ENCODE measurements around the gene ARFGAP3.

DNA sequence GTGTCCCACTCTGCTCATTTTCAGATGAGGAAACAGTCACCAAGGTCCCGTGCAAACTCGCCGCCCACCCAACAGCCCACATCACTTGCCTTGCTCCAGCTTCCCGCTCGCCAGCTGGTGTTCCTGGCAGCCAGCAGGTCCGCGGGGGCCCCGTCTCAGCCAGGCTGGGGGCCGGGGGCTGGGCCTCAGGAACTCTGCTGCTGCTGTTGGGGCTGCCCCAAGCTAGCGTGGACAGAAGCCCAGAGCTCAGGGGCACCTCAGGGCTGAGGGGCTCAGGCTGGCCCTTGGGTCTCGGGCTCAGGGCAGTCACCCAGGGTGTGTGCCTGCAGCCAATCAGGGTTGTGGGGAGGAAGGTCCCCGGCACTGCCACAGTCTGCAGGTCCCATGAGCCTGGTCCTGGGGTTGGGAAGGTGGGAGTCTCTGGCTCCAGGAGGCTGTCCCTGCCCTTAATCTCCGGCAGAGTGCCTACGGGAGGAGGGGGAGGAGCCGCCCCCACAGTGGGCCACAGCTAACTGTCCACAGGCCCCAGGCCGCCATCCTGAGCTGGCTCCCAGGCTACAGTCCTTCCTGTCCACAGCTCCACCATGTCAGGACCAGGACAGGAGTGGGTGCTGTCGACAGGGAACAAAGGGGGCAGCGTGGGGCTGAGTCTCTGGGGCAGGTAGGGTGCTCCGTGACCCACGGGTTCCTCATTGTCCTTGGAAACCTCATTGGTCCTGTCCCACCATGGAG lies 65.2 kb downstream of the ARFGAP3 start:
- no peak for TF ChIP-seq CHD2 (IDR thresholded peaks at IDR 0.05; ENCODE audit: low read length, partially characterized antibody)
- no peak for TF ChIP-seq REST (IDR thresholded peaks at IDR 0.05)
- TF ChIP-seq CBX2 (IDR thresholded peaks at IDR 0.05; ENCODE audit: borderline replicate concordance, low read depth), result no peak
- TF ChIP-seq FOSL2 (IDR thresholded peaks at IDR 0.05), result no peak
- TF ChIP-seq FOSL2 (CRISPR knock-in tag; IDR thresholded peaks at IDR 0.05), result no peak
- TF ChIP-seq, protein P1, sequence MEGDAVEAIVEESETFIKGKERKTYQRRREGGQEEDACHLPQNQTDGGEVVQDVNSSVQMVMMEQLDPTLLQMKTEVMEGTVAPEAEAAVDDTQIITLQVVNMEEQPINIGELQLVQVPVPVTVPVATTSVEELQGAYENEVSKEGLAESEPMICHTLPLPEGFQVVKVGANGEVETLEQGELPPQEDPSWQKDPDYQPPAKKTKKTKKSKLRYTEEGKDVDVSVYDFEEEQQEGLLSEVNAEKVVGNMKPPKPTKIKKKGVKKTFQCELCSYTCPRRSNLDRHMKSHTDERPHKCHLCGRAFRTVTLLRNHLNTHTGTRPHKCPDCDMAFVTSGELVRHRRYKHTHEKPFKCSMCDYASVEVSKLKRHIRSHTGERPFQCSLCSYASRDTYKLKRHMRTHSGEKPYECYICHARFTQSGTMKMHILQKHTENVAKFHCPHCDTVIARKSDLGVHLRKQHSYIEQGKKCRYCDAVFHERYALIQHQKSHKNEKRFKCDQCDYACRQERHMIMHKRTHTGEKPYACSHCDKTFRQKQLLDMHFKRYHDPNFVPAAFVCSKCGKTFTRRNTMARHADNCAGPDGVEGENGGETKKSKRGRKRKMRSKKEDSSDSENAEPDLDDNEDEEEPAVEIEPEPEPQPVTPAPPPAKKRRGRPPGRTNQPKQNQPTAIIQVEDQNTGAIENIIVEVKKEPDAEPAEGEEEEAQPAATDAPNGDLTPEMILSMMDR (IDR thresholded peaks at IDR 0.05), result no peak
- TF ChIP-seq MAFK (IDR thresholded peaks at IDR 0.05; ENCODE audit: partially characterized antibody), result no peak
- no peak for TF ChIP-seq POLR2A (IDR thresholded peaks at IDR 0.05; ENCODE audit: low read length)
- TF ChIP-seq KDM5A (IDR thresholded peaks at IDR 0.05), result no peak
- no peak for TF ChIP-seq HES2 (IDR thresholded peaks at IDR 0.05)
- TF ChIP-seq EP300 (IDR thresholded peaks at IDR 0.05), result no peak
- no peak for TF ChIP-seq KDM1A (IDR thresholded peaks at IDR 0.05; ENCODE audit: low read depth)
- TF ChIP-seq JUNB (IDR thresholded peaks at IDR 0.05), result no peak
- no peak for TF ChIP-seq CBX8 (IDR thresholded peaks at IDR 0.05)
